ENCODE measurements around the gene TM9SF2. TPM values are rescaled to one million over a fixed set of nuclear protein-coding genes. Genes with fewer than 3 reads are reported as not detected.

Gene TM9SF2
- total RNA-seq, 1 experiment from 2014 or later: 67.9 TPM

- POLR2A ChIA-PET: interaction anchor here (0.6 to 0.7 kb wide), 2 partner anchors 11 to 190 kb away, joined by 3 to 5 read pairs; no protein-coding TSS in a partner anchor
- intact Hi-C loops (cut with micrococcal nuclease; ENCODE audit: unreplicated experiment): no loop called here
- CTCF ChIA-PET: no interaction called here
- Histone ChIP-seq H3K27me3 (ENCODE audit: control insufficient read depth, insufficient read depth, low read length) (no peaks in the 10 kb centered on the region), H3K4me3 (ENCODE audit: low read depth in 2 of 2, low read length in 2 of 2) (no peak overlapping the region), H3K9me3 (ENCODE audit: control insufficient read depth, insufficient read depth, low read depth, low read length) (no peaks in the 10 kb centered on the region), H3K36me3 (ENCODE audit: control insufficient read depth, insufficient read depth, low read length) (peaks cover 4% of the 10 kb centered on the region; the same call in 1 of the 2 replicates), H3K4me1 (ENCODE audit: control insufficient read depth, insufficient read depth, low read length) (no peaks in the 10 kb centered on the region), H3K27ac (ENCODE audit: low read length) (no peak overlapping the region)
- in situ Hi-C loops (cut with HindIII; ENCODE audit: low pct_unique_long_range_greater_than_20kb, low sequenced_read_pairs): no loop called here
- ATAC-seq (no peak), DNase-seq (ENCODE audit: low read depth, low spot score) (no peak)
- no TSS peak for BruUV-seq (replicated peaks)
- no peak for TF ChIP-seq SIN3A (IDR thresholded peaks at IDR 0.05; ENCODE audit: borderline replicate concordance, insufficient read depth, low read depth, low read length)
- no peak for TF ChIP-seq REST (IDR thresholded peaks at IDR 0.05; ENCODE audit: insufficient read depth in 1 of 2, low read depth in 2 of 2, low read length in 1 of 2)
- no peak for TF ChIP-seq TCF7L2 (IDR thresholded peaks at IDR 0.05; ENCODE audit: low read depth, low read length)
- TF ChIP-seq, protein P1, sequence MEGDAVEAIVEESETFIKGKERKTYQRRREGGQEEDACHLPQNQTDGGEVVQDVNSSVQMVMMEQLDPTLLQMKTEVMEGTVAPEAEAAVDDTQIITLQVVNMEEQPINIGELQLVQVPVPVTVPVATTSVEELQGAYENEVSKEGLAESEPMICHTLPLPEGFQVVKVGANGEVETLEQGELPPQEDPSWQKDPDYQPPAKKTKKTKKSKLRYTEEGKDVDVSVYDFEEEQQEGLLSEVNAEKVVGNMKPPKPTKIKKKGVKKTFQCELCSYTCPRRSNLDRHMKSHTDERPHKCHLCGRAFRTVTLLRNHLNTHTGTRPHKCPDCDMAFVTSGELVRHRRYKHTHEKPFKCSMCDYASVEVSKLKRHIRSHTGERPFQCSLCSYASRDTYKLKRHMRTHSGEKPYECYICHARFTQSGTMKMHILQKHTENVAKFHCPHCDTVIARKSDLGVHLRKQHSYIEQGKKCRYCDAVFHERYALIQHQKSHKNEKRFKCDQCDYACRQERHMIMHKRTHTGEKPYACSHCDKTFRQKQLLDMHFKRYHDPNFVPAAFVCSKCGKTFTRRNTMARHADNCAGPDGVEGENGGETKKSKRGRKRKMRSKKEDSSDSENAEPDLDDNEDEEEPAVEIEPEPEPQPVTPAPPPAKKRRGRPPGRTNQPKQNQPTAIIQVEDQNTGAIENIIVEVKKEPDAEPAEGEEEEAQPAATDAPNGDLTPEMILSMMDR (IDR thresholded peaks at IDR 0.05): no peak
- TF ChIP-seq POLR2AphosphoS5 (IDR thresholded peaks at IDR 0.05; ENCODE audit: low read depth, low read length): no peak
Observed at GRCh38 chr13:99564386-99564785, 63.1 kb downstream of the TM9SF2 start.

GRCh38 chr13:99565478-99566124 lies 64.3 kb downstream of the TM9SF2 start:
- no peak for TF ChIP-seq SIN3A (IDR thresholded peaks at IDR 0.05; ENCODE audit: borderline replicate concordance, insufficient read depth, low read depth, low read length)
- TF ChIP-seq, protein P1 (IDR thresholded peaks at IDR 0.05): no peak
- TF ChIP-seq TCF7L2 (IDR thresholded peaks at IDR 0.05; ENCODE audit: low read depth, low read length): no peak
- no peak for TF ChIP-seq POLR2AphosphoS5 (IDR thresholded peaks at IDR 0.05; ENCODE audit: low read depth, low read length)
- no peak for TF ChIP-seq REST (IDR thresholded peaks at IDR 0.05; ENCODE audit: insufficient read depth in 1 of 2, low read depth in 2 of 2, low read length in 1 of 2)
- no peak for ATAC-seq
- POLR2A ChIA-PET: no interaction called here
- no peaks in the 10 kb centered on the region for H3K27me3 ChIP-seq (ENCODE audit: control insufficient read depth, insufficient read depth, low read length)
- peaks cover 4% of the 10 kb centered on the region; the same call in 1 of the 2 replicates for H3K36me3 ChIP-seq (ENCODE audit: control insufficient read depth, insufficient read depth, low read length)
- CTCF ChIA-PET: no interaction called here
- intact Hi-C loops (cut with micrococcal nuclease; ENCODE audit: unreplicated experiment) (no loop called here), in situ Hi-C loops (cut with HindIII; ENCODE audit: low pct_unique_long_range_greater_than_20kb, low sequenced_read_pairs) (no loop called here)
- no peaks in the 10 kb centered on the region for H3K9me3 ChIP-seq (ENCODE audit: control insufficient read depth, insufficient read depth, low read depth, low read length)
- no peak overlapping the region for H3K27ac ChIP-seq (ENCODE audit: low read length)
- DNase-seq (ENCODE audit: low read depth, low spot score): no peak
- no TSS peak for BruUV-seq (replicated peaks)
- no peak overlapping the region for H3K4me3 ChIP-seq (ENCODE audit: low read depth in 2 of 2, low read length in 2 of 2)
- no peaks in the 10 kb centered on the region for H3K4me1 ChIP-seq (ENCODE audit: control insufficient read depth, insufficient read depth, low read length)

All from Panc1 (cell line).